H4 (cell line): Measurements from ENCODE around the gene FOXL3. TPM values are rescaled to one million over a fixed set of nuclear protein-coding genes. Genes with fewer than 3 reads are reported as not detected.
"Not testable (repeated sequence)": the region's sequence is repeated elsewhere in the genome, so short reads cannot be mapped to it uniquely, and the experiment has no call there.

ENCODE experiments used
- DNase-seq: peaks from one replicate; pipeline ENCODE4 v3.0.0-alpha.2; 2015; ENCODE audit warnings: low spot score
- total RNA-seq: library from RNA; depleted of rRNA; stranded (reverse); fragments of >200 nt; shearing (Covaris generic); gene quantifications from 2 replicates; pipeline ENCODE4 v1.2.3, GENCODE V29; 2014

FOXL3 gene
- total RNA-seq, 1 experiment from 2014 or later = not detected

DNA sequence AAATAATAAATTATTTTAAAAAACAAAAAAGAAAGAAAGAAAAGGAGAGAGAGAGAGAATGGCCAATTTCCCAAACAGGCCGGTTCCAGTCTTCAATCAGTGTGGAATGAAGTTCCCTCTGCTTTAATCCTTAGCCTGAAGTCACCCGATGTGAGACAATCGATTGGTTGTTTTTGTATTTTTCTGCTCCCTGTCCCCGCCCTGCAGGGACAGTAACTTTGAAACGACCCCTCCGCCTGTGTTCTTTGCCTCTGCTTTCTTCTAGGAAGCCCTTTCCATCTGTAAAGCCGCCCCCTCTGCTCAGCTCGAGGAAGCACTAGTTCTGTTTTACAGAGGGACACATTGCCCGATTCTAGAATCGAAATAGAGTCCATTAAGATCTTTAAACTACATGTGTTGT is 33.4 kb downstream of the FOXL3 start:
- DNase-seq = no peak

GRCh38 chr7:324011-324410 is 34.0 kb downstream of the FOXL3 start:
- DNase-seq = no peak

- no peak for DNase-seq
Measured at GRCh38 chr7:325051-325798, 35.3 kb downstream of the FOXL3 start.

DNA sequence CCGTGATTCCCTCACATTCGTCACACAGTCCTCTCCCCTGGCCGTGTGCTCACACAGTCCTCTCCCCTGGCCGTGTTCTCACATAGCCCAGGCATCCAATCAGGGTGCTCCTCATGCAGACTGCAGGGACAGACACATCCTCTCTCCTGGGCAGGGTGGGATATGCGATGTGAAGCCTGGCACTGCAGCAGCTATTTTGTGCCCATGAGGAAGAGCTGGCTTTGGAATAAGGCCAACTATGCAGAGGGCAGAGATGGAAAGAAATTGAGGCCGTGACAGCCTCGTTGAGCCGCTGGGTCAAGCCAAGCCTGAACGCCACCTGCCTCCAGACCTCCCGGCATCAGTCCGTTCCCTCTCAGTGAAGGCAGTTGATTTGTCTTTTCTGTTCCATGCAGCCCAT is 35.8 kb downstream of the FOXL3 start:
- no peak for DNase-seq

DNA sequence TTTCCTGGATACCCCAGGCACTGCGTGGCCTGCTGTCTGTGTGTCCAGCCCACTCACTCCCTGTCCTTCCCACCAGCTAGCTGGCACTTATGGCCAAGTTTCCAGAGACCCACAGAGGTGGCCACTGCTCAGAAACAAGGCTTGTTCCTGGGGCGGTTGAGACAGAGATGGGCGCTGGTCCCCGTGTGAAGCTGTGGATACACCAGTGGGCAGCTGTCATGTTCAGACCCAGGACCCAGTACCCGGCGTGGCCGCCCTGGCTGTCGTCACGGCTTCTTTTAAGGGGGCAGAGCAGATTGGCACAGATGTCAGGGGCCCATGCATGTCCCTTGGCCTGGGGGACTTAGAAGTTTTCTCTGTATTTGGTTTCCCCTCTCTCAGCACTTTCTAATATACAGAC is 36.3 kb downstream of the FOXL3 start:
- no peak for DNase-seq

GRCh38 chr7:326809-327232 is 36.9 kb downstream of the FOXL3 start:
- DNase-seq = no peak

DNA sequence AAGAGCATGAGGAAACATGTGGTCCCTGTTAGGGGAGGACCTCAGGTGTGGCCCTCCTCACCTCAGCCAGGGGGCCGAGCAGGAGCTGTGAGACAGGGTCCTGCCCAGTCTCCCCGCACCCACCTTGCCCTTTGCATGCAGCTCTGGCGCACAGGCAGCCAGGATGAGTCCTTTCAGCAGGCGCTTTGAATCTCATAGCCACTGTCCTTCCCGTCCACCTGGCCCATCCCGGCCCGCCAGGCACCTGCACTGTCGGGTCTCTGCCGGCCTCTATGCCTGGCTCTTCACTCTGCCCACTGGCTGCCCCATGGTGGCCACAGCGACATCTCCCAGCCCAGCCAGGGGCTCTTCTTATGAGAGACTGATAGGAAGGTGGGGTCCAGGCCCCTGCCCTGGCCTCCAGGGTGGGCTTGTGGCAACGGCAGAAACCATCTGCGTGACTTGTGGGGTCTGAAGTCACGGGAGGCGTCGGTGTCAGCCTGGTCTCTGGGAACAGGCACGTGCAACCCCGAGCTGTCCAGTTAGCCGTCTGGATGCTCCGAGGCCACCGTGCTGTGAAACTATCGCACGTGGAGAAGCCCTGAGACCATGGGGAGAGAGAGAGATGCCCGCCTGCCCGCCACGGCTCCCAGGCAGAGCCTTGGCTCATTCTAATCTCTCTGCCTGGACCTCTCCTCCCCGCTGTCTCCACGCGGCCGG is 37.4 kb downstream of the FOXL3 start:
- no peak for DNase-seq

GRCh38 chr7:327991-328702 is 38.2 kb downstream of the FOXL3 start:
- DNase-seq = no peak

GRCh38 chr7:329691-330281 is 39.8 kb downstream of the FOXL3 start:
- no peak for DNase-seq

DNA sequence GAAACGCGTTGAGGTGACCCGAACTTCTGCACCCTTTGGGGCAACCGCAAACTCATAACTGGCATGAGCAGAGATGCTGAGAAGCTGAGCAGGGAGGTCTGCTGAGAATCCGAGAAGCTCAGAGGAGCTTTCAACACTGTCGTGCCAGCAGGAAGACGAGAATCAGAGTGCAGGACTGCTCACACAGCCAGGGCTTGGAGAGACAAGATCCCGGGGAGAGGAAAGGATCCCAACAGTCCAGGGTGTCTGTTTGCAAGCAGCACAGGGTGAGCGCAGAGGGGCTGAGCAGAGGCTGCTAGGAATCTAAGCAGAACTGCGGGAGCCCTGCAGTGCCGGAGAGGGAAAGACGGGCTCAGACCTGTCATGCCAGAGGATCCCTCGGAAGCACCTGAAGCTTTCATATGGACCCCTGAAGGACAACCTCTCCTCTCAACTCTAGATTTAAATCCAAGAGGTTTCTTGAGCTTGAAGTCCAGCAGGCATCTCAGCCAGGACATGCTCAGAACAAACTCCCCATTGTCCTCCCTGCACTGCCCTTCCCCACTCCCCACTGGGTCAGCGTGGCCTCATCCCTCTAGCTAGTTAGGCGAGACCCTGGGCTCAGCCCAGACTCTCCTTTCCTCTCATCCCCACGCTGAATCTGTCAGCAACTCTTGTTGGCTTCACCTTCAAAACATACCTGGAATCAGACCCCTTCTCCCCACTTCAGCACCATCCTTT is 40.7 kb downstream of the FOXL3 start:
- DNase-seq = no peak

- no peak for DNase-seq
Measured at GRCh38 chr7:332020-332517, 42.1 kb downstream of the FOXL3 start.

DNA sequence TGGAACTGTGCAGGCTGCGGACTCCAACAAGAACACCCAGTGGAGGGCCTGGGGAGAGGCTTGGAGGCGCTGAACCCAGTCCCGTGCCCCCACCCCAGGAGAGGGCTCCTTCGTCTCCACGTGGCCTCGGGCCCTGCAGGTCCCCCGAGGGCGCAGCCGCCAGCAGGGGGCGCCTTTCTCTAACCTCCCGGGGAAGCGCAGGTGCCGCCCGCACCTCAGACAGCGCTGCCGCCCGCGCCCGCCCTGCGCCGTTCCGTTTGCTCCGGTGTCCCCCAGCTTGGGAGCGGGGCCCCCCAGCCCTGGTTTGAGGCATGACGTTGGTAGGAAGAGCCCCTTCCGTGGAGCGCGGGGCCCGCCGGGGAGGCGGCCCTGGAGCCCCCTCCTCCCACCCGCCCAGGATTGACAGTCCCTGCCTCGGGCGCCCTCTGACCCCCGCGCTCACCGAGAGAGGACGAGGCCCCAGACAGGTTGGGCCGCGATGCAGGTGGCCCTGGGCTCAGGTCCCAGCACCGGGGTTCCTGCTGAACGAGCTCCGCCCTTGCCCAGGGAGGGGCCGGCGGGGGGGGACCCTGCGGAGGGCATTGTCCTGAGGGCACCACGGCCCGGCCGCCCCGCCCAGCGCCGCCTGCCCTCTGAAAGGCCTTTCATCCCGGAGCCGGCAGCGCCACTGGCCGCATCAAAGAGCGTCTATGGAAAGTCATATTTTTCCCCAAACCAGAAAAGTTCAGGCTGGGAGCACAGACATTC is 42.8 kb downstream of the FOXL3 start:
- DNase-seq = peak; percentile 67

- no peak for DNase-seq
Measured at GRCh38 chr7:333393-333764, 43.4 kb downstream of the FOXL3 start.

DNA sequence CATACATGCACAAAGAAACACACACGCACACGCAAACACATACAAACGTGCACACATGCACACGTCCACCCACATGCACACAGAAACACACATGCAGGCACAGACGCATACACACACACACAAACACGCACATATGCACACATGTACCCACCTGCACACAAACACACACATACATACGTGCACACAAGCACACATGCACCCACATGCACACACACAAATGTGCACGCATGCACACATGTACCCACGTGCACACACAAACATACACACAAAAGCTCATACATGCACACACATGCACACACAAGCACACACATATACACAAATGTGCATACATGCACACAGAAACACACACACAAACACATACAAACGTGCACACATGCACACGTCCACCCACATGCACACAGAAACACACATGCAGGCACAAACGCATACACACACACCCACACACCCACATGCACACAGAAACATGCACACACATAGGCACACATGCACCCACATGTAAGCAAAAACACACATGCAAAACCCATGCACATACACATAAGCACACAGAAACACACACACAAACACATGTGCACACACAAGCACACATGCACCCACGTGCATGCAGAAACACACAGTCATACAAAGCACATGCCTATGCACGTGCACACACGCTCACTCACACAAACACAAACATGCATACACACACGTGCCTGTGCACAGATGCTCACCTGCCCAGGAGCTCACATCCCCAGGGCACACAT is 44.8 kb downstream of the FOXL3 start:
- DNase-seq = no peak

- no peak for DNase-seq
Measured at GRCh38 chr7:335358-336148, 45.6 kb downstream of the FOXL3 start.

DNA sequence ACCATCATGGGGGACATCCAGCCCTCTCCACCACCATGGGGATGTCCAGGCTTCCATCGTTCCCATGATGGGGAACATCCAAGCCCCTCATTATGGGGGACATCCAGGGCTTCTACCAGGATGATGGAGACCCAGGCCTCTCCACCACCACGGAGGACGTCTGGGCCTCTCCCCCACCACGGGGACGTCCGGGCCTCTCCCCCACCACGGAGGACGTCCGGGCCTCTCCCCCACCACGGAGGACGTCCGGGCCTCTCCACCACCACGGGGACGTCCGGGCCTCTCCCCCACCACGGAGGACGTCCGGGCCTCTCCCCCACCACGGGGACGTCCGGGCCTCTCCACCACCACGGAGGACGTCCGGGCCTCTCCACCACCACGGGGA is 46.2 kb downstream of the FOXL3 start:
- not testable (repeated sequence) for DNase-seq

- DNase-seq = no peak
Measured at GRCh38 chr7:336810-337566, 47.0 kb downstream of the FOXL3 start.

GRCh38 chr7:337567-337951 is 47.6 kb downstream of the FOXL3 start:
- DNase-seq = no peak
